GM18505 (cell line): ENCODE data around the gene PLEKHA7.

Experiments used
- ATAC-seq: cut with Tn5 transposase; IDR thresholded peaks from one replicate; pipeline ENCODE4 v1.9.1; 2021; ENCODE audit not compliant: unreplicated experiment
- POLR2A ChIP-seq: IDR thresholded peaks from 4 replicates; pipeline ENCODE4 v1.6.1; 2011; ENCODE audit warnings: borderline replicate concordance; ENCODE audit not compliant: insufficient read depth, insufficient read length; ENCODE audit errors: extremely low read depth

The PLEKHA7 gene

GRCh38 chr11:16809886-16810668 lies 204.1 kb downstream of the PLEKHA7 start:
- TF ChIP-seq POLR2A, result no peak
- no peak for ATAC-seq

DNA sequence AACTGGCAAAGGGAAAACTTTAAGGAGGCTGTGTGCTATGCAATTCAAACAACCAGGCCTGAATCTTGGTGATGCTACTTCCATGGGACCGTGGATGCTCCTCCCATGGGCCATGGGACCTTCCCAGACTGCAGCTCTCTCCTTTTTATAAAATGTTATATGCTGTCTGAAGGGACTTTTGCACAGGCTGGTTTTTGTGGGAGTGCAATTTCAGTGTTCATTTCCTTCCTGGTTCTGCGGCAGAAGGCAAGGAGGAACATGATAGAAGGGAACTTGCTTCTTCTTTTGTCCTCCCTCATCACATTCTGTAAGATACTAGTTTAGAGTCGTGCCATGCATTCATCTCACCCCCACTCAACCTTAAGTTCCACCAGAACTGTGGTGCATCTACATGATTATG lies 206.9 kb downstream of the PLEKHA7 start:
- no peak for TF ChIP-seq POLR2A

DNA sequence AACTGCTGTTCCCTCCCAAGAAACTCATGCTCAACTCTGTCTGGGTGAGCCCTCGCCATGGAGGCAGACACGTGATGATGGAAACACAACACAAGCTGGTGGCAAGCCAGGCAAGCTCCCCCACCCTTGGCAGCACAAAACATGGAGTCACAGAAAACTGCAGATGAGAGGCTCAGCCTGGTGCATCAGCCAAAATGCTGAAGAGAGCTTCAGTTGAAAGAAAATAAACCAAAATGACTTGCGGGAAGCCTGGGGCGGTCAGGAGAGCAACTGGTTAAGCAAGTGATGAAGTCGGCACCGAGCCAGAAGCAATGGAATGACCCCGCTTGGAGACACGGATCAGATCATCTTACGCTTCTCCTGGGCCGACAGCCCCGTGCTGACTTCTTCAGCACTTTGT lies 207.4 kb downstream of the PLEKHA7 start:
- ATAC-seq, result no peak

More for the DNA sequence above, 206.9 kb downstream of the PLEKHA7 start:
- no peak for ATAC-seq

GRCh38 chr11:16805938-16806337 lies 208.3 kb downstream of the PLEKHA7 start:
- TF ChIP-seq POLR2A, result no peak
- no peak for ATAC-seq

More for the DNA sequence above, 207.4 kb downstream of the PLEKHA7 start:
- no peak for TF ChIP-seq POLR2A

DNA sequence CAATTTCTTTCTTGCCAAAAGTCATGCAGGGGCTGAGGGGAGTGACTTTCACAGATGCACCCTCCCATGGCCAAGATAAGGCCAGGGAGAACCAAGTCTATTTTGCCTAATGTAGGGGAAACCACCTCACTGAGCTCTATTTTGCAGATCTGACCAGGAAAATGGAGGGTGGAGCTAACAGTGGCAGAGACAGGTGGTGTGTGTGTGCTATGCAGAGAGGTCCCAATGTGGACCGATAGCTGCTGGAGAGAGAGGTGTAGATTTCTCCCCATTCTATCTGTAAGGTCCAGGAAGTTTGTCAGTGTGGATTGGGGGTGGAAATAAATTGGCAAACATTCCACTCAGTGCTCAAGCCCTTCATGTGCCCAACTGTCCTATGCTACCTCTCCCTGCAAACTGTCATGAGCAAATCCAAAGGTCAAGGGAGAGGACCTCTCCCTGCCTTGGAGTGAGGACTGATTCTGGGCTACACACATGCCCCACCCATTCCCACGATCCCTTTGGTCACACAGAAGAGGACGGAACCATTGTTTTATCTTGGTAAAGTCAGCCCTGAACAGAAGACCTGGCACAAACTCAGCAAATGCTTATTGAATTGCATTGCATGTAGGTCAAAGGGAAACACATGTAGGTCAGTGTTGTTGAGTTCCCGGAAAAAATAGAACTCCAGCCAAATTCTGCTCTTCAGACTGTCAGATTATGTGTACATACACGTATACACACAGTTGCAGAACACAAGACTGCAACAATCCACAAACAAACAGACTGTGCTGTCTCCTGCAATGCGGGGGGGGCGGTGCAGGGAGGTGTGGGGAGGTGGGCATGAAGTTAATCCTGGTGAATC lies 209.9 kb downstream of the PLEKHA7 start:
- TF ChIP-seq POLR2A, result no peak
- no peak for ATAC-seq

- no peak for TF ChIP-seq POLR2A
Observed at GRCh38 chr11:16801288-16801980, 212.8 kb downstream of the PLEKHA7 start.

DNA sequence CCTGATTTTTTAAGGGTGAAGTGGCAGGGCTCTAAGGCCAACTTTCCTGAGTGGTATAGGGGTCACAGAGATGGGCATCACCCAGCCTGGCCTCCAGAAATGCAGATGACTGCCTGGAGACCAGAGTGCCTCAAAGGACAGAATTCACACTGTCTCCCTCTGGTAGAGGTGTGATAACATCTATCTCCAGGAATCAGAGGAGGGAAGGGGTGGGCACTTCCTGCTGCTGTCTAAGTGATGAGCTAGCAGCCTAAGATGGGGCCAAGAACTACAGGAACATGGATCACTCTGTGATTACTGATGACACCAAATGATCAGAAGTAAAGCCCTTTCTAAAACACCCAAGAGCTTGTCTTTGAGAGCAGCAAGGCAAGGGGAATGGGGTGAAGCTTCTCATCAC lies 213.8 kb downstream of the PLEKHA7 start:
- ATAC-seq, result no peak
- TF ChIP-seq POLR2A, result no peak

More at GRCh38 chr11:16801288-16801980, 212.8 kb downstream of the PLEKHA7 start:
- ATAC-seq, result no peak

DNA sequence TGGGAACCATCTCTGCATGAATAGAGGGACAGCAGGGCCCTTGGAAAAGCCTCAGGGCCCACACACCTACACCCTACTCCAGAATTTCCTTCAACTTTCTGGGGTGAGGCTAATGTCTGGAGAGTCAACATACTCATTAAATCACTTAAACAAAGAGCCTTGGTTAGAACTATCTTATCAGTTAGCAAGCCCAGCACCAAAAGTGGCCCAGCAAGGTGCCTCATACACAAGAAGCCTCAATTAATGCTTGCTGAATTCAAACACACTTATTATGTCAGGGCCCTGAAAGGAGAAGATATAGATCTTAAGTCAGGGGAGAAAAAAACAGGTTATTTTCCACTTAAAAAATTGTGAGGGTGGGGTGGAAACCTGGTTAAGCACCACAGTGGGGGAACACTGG lies 214.3 kb downstream of the PLEKHA7 start:
- no peak for TF ChIP-seq POLR2A
- ATAC-seq, result no peak

DNA sequence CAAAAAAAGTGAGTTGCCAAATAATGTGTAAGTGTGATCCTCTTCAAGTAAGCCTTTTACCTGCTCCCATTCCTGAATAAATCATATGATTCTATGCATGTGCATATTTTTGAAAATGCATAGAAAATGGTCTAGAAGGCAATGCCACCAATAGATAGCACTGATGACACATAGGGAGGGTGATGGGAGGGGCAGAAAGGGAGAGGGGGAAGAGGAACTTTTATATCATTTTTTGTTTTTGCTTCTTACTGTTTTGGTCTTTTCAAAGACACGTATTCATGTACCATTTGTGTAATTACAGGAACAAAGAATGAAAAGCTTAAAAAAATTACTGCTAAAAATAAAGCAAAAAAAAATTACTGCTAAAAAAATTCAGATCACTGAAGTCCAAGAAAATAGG lies 215.0 kb downstream of the PLEKHA7 start:
- TF ChIP-seq POLR2A, result no peak
- no peak for ATAC-seq

DNA sequence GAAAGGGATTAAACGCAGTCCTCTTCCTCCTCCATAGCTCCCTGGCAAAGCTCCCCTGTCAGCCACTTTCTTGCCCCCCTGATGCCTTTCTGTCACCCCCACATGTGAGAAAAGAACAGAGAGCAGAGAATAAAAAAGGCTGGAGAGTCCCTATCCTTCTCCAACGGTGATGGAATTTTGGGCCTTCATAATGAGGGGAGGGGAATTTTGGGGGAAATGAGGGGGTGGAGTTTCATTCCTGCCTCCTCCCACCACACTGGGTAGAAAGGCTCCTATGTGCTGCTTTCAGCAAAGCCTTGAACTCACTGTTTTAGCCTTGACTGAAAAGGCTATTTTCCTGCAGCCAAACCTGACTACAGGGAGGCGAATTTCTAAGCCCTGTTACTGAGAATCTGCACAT lies 216.4 kb downstream of the PLEKHA7 start:
- no peak for ATAC-seq
- no peak for TF ChIP-seq POLR2A

GRCh38 chr11:16796311-16796710 lies 217.9 kb downstream of the PLEKHA7 start:
- no peak for ATAC-seq
- no peak for TF ChIP-seq POLR2A

- ATAC-seq, result no peak
- TF ChIP-seq POLR2A, result no peak
Observed at GRCh38 chr11:16795146-16795545, 219.1 kb downstream of the PLEKHA7 start.

- TF ChIP-seq POLR2A, result no peak
Observed at GRCh38 chr11:16794047-16794818, 220.0 kb downstream of the PLEKHA7 start.

GRCh38 chr11:16793511-16793910 lies 220.7 kb downstream of the PLEKHA7 start:
- TF ChIP-seq POLR2A, result no peak
- no peak for ATAC-seq

More at GRCh38 chr11:16794047-16794818, 220.0 kb downstream of the PLEKHA7 start:
- no peak for ATAC-seq
